Measurements from ENCODE around the gene HEXIM1. TPM values are rescaled to one million over a fixed set of nuclear protein-coding genes. Genes with fewer than 3 reads are reported as not detected.
A peak's percentile ranks its signal among the peaks of the same experiment; 100 is the strongest.

HEXIM1 gene
- total RNA-seq, 1 experiment from 2014 or later = 4.6 TPM

GRCh38 chr17:45130681-45131615 lies 17.3 kb upstream of the HEXIM1 start:
- peak; percentile 60 for DNase-seq
- Histone ChIP-seq H3K27me3 (ENCODE audit: control insufficient read depth, insufficient read depth, low read length) (no peaks in the 10 kb centered on the region), H3K36me3 (replicated peaks; ENCODE audit: control insufficient read depth, insufficient read depth, low read length) (no peaks in the 10 kb centered on the region), H3K4me3 (ENCODE audit: insufficient read depth, low read depth, low read length) (no peak overlapping the region)

GRCh38 chr17:45131616-45132319 lies 16.5 kb upstream of the HEXIM1 start:
- H3K4me3 ChIP-seq (ENCODE audit: insufficient read depth, low read depth, low read length) = peak overlapping the region; percentile 76
- DNase-seq = peak; percentile 94
- H3K36me3 ChIP-seq (replicated peaks; ENCODE audit: control insufficient read depth, insufficient read depth, low read length) = no peaks in the 10 kb centered on the region; the same call in 1 of the 2 replicates
- no peaks in the 10 kb centered on the region for H3K27me3 ChIP-seq (ENCODE audit: control insufficient read depth, insufficient read depth, low read length)

- no peaks in the 10 kb centered on the region for H3K27me3 ChIP-seq (ENCODE audit: control insufficient read depth, insufficient read depth, low read length)
- peak; percentile 99 for DNase-seq
- no peaks in the 10 kb centered on the region; the same call in 1 of the 2 replicates for H3K36me3 ChIP-seq (replicated peaks; ENCODE audit: control insufficient read depth, insufficient read depth, low read length)
- peak within 1 kb of the TSS; percentile 76 for H3K4me3 ChIP-seq (ENCODE audit: insufficient read depth, low read depth, low read length)
Observed at GRCh38 chr17:45132320-45132571, 16.0 kb upstream of the HEXIM1 start, which contains the start of gene PLCD3. PLCD3 (minus strand) TSS chr17:45132515; CDS start chr17:45132410, 105 bp downstream.

- peak; percentile 94 for DNase-seq
- H3K27me3 ChIP-seq (ENCODE audit: control insufficient read depth, insufficient read depth, low read length) = no peaks in the 10 kb centered on the region; the same call in 1 of the 2 replicates
- H3K36me3 ChIP-seq (replicated peaks; ENCODE audit: control insufficient read depth, insufficient read depth, low read length) = no peaks in the 10 kb centered on the region; the same call in 1 of the 2 replicates
- H3K4me3 ChIP-seq (ENCODE audit: insufficient read depth, low read depth, low read length) = peak overlapping the region; percentile 76
Observed at GRCh38 chr17:45132572-45133463, 15.5 kb upstream of the HEXIM1 start.

GRCh38 chr17:45135192-45135977 lies 12.9 kb upstream of the HEXIM1 start, which contains the start of gene ACBD4:
ACBD4 (plus strand) TSS chr17:45135687; CDS start chr17:45136145, 458 bp downstream.
- no peaks in the 10 kb centered on the region; the same call in 1 of the 2 replicates for H3K36me3 ChIP-seq (replicated peaks; ENCODE audit: control insufficient read depth, insufficient read depth, low read length)
- H3K4me3 ChIP-seq (ENCODE audit: insufficient read depth, low read depth, low read length) = peak within 1 kb of the TSS; percentile 50
- H3K27me3 ChIP-seq (ENCODE audit: control insufficient read depth, insufficient read depth, low read length) = no peaks in the 10 kb centered on the region; the same call in 1 of the 2 replicates
- DNase-seq = peak; percentile 99

- no peaks in the 10 kb centered on the region; the same call in 1 of the 2 replicates for H3K36me3 ChIP-seq (replicated peaks; ENCODE audit: control insufficient read depth, insufficient read depth, low read length)
- no peaks in the 10 kb centered on the region; the same call in 1 of the 2 replicates for H3K27me3 ChIP-seq (ENCODE audit: control insufficient read depth, insufficient read depth, low read length)
- peak overlapping the region; percentile 50; the same call in 1 of the 2 replicates for H3K4me3 ChIP-seq (ENCODE audit: insufficient read depth, low read depth, low read length)
- peak; percentile 64 for DNase-seq
Observed at GRCh38 chr17:45135978-45136791, 12.1 kb upstream of the HEXIM1 start.

- no peak overlapping the region for H3K4me3 ChIP-seq (ENCODE audit: insufficient read depth, low read depth, low read length)
- no peaks in the 10 kb centered on the region; the same call in 1 of the 2 replicates for H3K27me3 ChIP-seq (ENCODE audit: control insufficient read depth, insufficient read depth, low read length)
- H3K36me3 ChIP-seq (replicated peaks; ENCODE audit: control insufficient read depth, insufficient read depth, low read length) = no peaks in the 10 kb centered on the region; the same call in 1 of the 2 replicates
- DNase-seq = no peak
Observed at GRCh38 chr17:45136846-45137560, 11.3 kb upstream of the HEXIM1 start.

- no peak overlapping the region for H3K4me3 ChIP-seq (ENCODE audit: insufficient read depth, low read depth, low read length)
- H3K36me3 ChIP-seq (replicated peaks; ENCODE audit: control insufficient read depth, insufficient read depth, low read length) = no peaks in the 10 kb centered on the region; the same call in 1 of the 2 replicates
- DNase-seq = no peak
- H3K27me3 ChIP-seq (ENCODE audit: control insufficient read depth, insufficient read depth, low read length) = no peaks in the 10 kb centered on the region; the same call in 1 of the 2 replicates
Observed at GRCh38 chr17:45137561-45138305, 10.5 kb upstream of the HEXIM1 start.

GRCh38 chr17:45138911-45139532 lies 9.3 kb upstream of the HEXIM1 start:
- Histone ChIP-seq H3K36me3 (replicated peaks; ENCODE audit: control insufficient read depth, insufficient read depth, low read length) (no peaks in the 10 kb centered on the region; the same call in 1 of the 2 replicates), H3K27me3 (ENCODE audit: control insufficient read depth, insufficient read depth, low read length) (no peaks in the 10 kb centered on the region; the same call in 1 of the 2 replicates)
- DNase-seq = peak; percentile 61

GRCh38 chr17:45139533-45139920 lies 8.7 kb upstream of the HEXIM1 start:
- Histone ChIP-seq H3K36me3 (replicated peaks; ENCODE audit: control insufficient read depth, insufficient read depth, low read length) (no peaks in the 10 kb centered on the region; the same call in 1 of the 2 replicates), H3K27me3 (ENCODE audit: control insufficient read depth, insufficient read depth, low read length) (no peaks in the 10 kb centered on the region; the same call in 1 of the 2 replicates), H3K4me3 (ENCODE audit: insufficient read depth, low read depth, low read length) (no peak overlapping the region)
- no peak for DNase-seq

More at GRCh38 chr17:45138911-45139532, 9.3 kb upstream of the HEXIM1 start:
- no peak overlapping the region for H3K4me3 ChIP-seq (ENCODE audit: insufficient read depth, low read depth, low read length)

- DNase-seq = peak; percentile 61
- Histone ChIP-seq H3K4me3 (ENCODE audit: insufficient read depth, low read depth, low read length) (peak overlapping the region; percentile 46), H3K27me3 (ENCODE audit: control insufficient read depth, insufficient read depth, low read length) (no peaks in the 10 kb centered on the region), H3K36me3 (replicated peaks; ENCODE audit: control insufficient read depth, insufficient read depth, low read length) (no peaks in the 10 kb centered on the region)
Observed at GRCh38 chr17:45143094-45143670, 5.1 kb upstream of the HEXIM1 start.
